Mesenteric fat pad (tissue), 1 donor: ENCODE measurements around the gene HELZ. TPM values are rescaled to one million over a fixed set of nuclear protein-coding genes. Genes with fewer than 3 reads are reported as not detected.
"Not testable (repeated sequence)": the region's sequence is repeated elsewhere in the genome, so short reads cannot be mapped to it uniquely, and the experiment has no call there.

Experiments used
- DNase-seq: peaks from one replicate; pipeline ENCODE4 v3.0.0-alpha.2; 2020; ENCODE audit warnings: low spot score
- total RNA-seq: library from RNA; stranded (reverse); fragmentation: NEBNext Ultra II Directional; extraction: Animal tissue kit (Norgen Biotek cat#: 25700); gene quantifications from one replicate; pipeline ENCODE4 v1.2.1, GENCODE V29; 2021
- donor health status: DM: yes; HTN: yes; CAD: no.

The HELZ gene
- total RNA-seq, 1 donor from 2014 or later: 68.8 TPM

DNA sequence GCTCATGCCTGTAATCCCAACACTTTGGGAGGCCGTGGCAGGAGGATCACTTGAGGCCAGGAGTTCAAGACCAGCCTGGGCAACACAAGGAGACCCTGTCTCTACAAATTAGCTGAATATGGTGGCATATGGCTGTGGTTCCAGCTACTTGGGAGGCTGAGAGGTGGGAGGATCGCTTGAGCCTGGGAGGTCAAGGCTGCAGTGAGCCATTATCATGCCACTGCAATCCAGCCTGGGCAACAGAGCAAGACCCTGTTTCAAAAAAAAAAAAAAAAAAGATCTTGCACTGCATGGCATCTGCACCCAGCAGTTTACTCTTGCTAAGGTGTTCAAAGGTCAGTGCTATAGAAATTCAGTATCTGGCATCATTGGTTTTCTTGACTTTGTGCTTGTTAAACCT, 26.2 kb upstream of the HELZ start:
- DNase-seq: not testable (repeated sequence)

GRCh38 chr17:67270416-67270815, 25.4 kb upstream of the HELZ start:
- DNase-seq: no peak

DNA sequence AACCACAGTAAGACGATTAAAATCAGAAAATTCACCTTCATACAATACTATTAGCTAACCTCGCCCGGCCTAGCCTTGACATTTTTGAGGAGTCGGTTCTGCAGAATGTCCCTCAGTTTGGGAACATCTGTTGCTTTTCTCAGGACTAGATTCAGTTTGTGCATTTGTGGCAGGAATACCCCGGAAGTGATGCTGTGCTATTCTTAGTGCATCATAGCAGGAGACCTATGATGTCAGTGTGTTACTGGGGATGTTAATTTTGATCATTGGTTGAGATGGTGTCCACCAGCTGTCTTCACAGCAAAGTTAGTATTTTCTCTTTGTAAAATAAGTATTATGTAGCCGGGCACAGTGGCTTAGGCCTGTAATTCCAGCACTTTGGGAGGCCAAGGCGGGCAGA, 21.5 kb upstream of the HELZ start:
- peak; percentile 39 for DNase-seq

DNA sequence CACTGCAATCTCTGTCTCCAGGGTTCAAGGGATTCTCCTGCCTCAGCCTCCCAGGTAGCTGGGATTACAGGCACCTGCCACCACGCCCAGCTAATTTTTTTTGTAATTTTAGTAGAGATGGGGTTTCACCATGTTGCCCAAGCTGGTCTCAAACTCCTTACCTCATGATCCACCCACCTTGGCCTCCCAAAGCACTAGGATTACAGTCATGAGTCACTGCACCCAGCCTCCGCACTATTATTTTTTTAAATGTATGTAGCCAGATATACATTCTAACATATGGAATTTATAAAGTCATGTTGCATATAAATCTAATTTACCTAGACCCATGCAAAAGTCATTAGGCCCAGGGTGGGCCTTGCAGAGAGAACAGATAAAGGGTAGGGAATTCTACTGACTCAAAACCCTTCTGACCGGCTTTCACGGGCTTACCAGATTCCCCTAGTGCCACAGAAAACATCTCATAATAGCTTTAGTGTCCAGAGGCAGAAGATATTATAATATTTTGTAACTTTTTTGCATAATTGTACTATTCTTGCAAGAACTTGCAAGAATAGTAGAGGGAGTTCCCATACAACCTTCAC, 20.5 kb upstream of the HELZ start:
- no peak for DNase-seq

DNA sequence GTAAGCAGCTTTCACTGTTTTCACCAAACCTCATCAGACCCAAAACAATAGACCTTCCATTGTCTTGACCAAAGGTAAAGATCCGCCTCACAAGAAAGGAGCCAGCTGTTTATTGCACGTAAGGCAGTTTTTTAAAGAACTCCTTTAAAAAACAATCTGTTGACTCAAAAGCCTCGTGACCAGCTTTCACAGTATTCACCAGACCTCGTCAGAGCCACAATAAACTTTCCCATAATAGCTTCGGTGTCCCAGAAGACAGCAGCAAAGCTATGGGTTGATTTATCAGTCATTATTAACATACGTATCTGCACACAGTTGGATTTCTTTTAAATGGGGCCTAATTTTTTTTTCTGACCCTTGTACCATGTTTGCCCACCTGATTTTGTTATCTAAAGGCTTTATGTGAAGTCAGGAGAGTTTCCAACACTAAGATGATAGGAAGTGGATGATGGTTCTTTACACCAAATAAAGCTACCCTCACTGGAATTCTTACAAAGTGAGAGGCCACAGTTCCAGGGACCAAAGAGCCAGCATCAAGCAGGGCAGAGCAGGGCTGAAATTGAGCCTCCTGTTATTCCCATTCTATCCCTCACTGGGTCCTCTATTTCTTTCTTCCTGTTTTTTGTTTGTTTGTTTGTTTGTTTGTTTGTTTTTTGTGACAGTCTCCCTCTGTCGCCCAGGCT, 17.6 kb upstream of the HELZ start:
- no peak for DNase-seq

DNA sequence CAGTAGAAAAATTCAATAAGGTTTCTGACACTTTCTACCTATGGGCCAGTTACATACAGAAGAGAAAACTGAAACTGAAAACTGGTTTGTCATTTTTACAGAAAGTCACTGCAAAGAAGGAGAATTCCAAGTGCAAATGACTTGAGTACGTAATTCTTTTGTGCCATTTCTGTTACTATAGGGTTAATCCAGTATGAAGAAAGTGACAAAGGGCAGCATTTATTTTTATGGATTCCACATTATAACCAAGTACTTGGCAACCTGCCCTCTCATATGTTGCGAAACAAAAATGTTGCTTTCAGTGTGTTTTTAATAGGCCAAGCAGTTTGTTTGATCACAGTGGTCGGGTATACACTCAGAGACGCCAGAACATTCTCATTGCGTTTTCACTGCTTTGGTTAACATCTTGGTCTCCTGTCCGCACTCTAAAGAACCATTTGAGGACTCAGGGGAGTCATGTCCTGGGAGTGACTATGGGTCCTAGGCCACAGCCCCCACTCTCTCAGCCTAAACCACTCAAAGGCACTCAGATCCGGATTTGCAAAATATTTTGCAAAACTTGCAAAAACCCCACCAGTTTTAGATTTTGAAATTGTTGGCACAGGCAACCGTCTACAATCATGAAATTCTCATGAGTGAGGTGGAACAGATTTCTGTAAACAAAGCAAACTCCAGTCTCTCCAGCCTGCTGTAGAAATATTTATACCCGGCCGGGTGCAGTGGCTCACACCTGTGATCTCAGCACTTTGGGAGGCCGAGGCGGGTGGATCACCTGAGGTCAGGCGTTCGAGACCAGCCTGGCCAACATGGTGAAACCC, 15.4 kb upstream of the HELZ start:
- DNase-seq: peak; percentile 12

GRCh38 chr17:67258821-67259468, 13.9 kb upstream of the HELZ start:
- no peak for DNase-seq

GRCh38 chr17:67256075-67256732, 11.2 kb upstream of the HELZ start:
- DNase-seq: peak; percentile 24

DNA sequence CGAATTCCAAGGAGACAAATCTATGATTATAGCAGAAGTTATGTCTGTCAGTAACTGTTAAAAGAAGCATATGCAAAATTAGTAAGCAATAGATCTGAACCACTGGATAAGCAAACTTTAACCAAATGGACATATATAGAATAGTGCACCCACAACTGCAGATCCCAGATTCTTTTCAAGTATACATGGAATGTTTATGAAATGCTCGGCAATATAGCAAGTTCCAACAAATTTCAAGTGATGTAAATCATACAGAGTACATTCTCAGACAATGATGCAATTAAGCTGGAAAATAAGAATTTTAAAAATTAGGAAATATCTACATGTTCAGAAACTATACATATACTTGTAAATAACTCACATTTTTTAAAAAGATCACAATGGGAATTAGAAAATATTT, 8.4 kb upstream of the HELZ start:
- no peak for DNase-seq

GRCh38 chr17:67251586-67251985, 6.6 kb upstream of the HELZ start:
- peak; percentile 41 for DNase-seq

DNA sequence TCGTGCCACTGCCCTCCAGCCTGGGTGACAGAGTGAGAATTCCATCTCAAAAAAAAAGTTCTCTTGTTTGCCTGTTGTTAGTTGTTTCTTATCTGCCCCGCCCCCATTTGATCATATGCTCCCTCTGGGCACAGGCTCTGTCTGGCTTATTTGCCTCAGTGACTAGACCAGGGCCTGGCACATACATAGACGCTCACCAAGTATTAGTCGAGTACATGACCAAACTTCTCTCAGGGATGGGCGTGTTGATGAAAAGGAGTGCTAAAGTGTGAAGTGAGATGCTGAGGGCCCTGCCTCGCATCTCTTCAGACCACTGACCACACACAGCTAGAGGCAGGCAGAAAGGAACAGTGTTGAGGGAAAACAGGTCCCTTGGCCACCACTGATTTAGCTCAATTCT, 3.3 kb upstream of the HELZ start:
- DNase-seq: peak; percentile 12

DNA sequence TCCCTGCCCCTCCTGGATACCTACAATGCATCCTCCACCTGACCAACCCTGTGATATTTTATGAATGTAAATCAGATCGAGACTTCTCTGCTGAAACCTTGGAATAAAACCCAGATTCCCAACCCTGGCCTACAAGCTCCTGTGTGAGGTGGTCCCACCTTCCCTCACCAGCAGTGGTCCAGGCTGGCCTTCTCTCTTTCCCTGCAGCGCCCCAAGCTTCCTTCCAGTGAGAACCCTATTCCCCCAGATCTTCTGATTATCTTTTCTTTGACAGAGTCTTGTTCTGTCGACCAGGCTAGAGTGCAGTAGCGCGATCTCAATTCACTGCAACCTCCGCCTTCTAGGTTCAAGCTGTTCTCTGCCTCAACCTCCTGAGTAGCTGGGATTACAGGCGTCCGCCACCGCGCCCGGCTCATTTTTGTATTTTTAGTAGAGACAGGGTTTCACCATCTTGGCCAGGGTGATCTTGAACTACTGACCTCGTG, 2.5 kb upstream of the HELZ start:
- DNase-seq: peak; percentile 43

GRCh38 chr17:67246653-67247415, 1.8 kb upstream of the HELZ start:
- peak; percentile 64 for DNase-seq

DNA sequence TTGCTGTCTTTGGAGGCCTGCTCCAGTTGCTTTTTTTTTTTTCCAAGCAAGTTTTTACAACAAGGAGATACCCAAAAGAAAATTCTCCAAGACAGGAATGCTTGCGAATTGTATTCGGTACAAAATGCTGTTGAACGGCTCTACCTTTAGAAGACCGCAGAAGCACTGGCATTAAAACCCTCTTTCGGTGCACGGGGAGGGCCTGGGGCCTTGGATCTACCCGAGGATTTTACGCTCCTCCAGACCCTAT, 1.3 kb upstream of the HELZ start:
- DNase-seq: no peak

- peak; percentile 90 for DNase-seq
Observed at GRCh38 chr17:67245694-67246402, 852 bp upstream of the HELZ start.

DNA sequence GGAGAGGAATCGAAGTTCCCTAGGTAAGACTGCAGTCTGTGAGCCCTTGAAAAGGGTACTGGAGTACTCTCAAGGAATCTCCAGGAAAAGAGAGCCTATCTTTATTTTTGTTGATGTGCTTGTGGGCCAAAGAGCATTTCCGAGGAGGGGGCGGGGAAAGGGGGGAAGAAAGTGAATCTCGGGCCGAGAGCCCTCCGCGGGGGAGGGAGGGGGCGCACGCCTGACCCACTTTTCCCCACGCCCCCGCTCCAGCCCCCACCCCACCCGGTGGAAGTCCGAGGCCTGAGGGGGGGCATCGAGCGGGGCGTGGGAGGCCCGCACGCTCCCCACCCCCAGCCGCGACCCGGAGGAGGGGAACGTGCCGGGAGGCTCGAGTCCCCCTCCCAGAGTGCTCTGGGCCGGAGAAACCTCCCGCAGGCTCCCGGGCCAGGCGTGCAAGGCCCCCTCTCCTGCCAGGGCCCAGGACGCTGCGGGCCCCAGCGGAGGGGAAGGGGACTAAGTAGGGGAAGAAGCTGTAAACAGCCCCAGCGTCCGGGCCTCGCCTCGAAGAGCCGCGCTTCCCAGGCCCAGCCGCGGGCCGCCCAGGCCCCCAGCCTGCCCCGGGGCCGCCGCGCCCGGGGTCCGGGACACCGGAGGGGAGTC, 444 bp downstream of the HELZ start:
- DNase-seq: peak; percentile 75

DNA sequence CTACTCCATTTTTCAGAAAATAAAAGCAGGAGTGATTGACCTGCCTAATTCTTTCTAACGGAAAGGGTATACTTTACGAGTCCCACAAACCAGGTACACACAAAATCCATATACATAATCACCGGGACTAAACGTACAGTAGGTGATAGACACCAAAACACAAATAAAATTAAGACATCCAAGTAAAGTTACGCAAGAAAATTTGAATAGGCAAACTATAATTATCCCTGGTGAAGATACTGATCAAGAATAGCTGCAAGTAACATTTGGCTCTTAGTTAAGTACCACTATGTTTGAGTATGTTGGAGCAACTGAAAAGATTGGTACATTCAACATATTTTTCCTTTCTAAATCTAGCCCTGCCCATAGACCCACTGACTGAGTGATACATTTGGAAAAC, 1.7 kb downstream of the HELZ start:
- DNase-seq: no peak

- DNase-seq: no peak
Observed at GRCh38 chr17:67241719-67242341, 3.2 kb downstream of the HELZ start.

GRCh38 chr17:67239597-67239996, 5.4 kb downstream of the HELZ start:
- DNase-seq: no peak
